GM19240 (cell line): ENCODE results near the gene IRS1.

ENCODE experiments used
- DNase-seq: peaks from one replicate; pipeline ENCODE4 v3.0.0; 2011; ENCODE audit warnings: low spot score; ENCODE audit not compliant: insufficient read length

The IRS1 gene

GRCh38 chr2:226693521-226693920 lies 106.1 kb downstream of the IRS1 start:
- DNase-seq, result no peak

- DNase-seq, result no peak
Measured at GRCh38 chr2:226692521-226693126, 107.0 kb downstream of the IRS1 start.

- DNase-seq, result no peak
Measured at GRCh38 chr2:226691255-226691654, 108.4 kb downstream of the IRS1 start.

- DNase-seq, result no peak
Measured at GRCh38 chr2:226690461-226691024, 109.1 kb downstream of the IRS1 start.

GRCh38 chr2:226687641-226688253 lies 111.9 kb downstream of the IRS1 start:
- DNase-seq, result no peak

- no peak for DNase-seq
Measured at GRCh38 chr2:226684563-226684959, 115.1 kb downstream of the IRS1 start.

- no peak for DNase-seq
Measured at GRCh38 chr2:226683944-226684562, 115.6 kb downstream of the IRS1 start.

GRCh38 chr2:226683196-226683595 lies 116.4 kb downstream of the IRS1 start:
- no peak for DNase-seq
